NCI-H1930 (cell line): ENCODE results near the gene DHX34.

Source experiments
- DNase-seq, 2 experiments: peaks; one replicate each; lab custom pipeline; 2025; lab: John Stamatoyannopoulos, UW

The DHX34 gene

DNA sequence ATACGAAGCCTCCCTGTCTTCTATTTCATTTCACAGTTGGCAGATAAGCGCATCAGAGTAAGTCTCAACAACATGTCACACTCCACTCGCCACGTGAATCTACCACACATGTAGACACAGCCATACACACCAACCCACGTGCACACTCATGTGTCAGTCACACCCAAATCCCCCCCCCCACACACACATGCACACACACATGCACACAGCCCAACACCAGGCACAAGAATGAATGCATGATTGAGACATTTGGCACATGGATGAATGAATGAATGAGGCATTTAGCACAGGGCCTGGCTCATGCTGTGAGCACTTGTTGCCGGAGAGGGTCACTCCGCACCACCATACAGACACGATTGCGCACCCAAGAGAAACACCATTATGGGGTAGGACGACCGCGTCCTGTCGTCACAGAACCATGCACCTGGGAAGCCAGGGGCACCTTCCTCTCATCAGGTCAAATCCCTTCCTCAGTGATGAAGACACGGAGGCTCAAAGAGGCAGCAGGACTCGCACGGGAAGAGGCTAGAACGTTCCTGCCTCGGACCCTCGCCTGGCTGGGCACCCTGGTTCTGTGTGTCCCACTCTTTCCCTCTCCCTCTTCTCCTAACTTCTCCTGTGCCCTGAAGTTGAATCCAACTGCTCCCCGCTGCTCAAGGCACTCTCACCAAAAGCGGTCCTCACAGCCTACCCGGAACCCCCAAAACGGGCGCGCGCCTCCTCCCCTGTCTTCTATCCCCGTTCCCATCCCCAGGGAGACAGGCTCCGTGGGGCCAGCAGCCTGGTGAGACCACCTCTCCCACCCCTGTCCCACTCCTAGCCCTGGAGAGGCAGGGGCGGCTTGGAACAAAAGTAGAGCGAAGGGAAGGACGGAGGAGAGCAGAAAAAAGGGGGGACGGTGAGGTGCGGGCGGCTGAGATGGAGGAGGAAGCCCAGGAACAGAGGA lies 68.9 kb downstream of the DHX34 start:
- no peak for DNase-seq

DNA sequence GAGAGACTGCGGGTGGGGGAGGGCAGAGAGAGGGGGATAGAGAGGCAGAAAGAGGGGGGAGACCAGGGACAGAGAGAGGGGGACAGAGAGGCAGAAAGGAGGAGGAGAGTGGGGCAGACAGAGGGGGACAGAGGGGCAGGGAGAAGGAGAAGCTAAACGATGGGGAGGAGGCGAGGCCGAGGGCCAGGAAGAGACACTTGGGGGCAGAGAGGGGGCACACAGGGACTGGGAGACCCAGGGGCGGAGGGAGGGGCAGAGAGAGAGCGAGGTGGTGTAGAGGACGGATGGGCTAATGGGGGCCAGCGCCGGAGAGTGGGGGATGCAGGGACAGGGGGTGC lies 69.5 kb downstream of the DHX34 start:
- no peak for DNase-seq

DNA sequence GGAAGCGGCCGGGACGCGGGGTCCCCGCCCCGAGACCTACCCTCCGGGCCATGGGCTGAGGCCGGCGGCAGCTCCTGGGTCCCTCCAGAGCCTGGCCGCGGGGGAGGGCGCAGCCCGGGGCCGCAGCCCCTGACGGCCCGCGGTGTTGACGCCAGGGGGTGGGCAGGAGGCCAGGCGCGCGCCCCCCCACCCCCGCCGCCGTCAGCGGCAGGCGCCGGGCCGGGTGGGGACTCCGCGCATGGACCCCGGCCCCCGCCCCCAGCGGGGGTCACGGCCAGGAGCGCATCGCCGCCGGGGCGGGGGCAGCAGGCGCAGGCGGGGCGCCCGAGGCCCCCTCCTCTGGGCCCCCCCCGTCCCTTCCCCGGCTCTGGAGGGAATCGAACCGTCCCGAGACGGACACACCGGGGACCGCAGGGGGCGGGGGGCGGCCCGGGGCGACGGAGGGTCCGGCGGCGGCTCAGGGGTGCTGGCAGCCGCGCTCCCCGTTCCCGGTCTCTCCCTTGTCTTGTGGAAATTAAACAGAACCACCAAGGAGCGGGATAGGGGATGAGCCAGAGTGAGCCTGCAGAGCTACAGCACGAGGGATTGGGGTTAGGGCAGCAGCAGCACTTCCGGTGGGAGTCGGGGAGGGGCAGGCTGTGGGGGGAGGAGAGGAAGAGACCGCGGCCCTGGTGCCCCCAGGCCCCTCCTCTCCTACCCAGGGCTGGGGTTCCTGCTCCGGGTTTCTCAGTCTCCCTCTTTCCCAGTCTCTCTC lies 70.1 kb downstream of the DHX34 start, which contains the start of gene MEIS3:
Gene MEIS3 (minus strand): TSS at position 498 of the 754 bp plus-strand sequence. CDS start 446 bp downstream, at position 52.
- DNase-seq: no peak

DNA sequence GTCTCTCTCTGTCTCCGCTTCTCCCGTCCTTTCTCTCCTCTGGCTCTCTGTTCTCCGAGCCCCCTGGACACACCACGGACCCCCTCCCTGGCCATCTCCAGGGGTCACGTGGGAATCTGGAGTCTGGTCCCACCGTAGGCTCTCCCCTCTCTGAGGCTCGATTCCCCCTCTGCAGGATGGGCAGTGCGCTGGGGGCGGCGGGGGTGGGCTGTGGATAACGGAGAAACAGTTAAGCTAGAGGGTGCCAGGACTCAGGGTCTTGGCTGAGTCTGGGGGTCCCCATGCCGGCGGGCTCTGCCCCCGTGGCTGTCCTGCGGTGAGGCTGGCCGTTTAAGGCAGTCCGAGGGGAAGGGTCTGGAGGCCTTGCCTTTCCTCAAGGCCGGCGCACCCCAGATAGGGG lies 70.7 kb downstream of the DHX34 start:
- no peak for DNase-seq

DNA sequence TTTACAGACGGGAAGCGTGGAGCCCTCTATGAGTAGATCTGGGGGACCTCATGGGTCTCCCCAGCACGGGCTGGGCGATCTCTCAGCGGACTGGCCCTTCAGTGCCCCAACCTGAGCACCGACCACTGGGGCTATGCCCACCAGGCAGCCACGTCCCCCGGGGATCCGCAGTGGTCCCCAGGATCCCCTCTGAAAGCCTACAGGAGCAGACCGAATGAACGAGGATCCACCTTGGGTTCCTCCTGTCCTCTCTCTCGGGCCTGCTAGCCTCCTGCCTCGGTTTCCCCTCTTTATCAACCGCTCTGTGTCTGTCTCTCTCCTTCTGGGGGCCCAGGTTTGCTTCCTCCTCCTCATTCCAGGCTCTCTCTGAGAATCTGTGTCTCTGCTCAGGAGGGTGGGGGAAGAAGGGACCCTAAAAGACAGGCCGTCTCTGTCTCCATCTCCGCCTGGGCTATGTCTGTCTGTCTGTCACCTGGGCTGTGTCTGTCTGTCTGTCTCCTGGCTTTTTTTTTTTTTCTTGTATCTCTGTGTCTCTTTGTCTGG lies 72.2 kb downstream of the DHX34 start:
- no peak for DNase-seq

DNA sequence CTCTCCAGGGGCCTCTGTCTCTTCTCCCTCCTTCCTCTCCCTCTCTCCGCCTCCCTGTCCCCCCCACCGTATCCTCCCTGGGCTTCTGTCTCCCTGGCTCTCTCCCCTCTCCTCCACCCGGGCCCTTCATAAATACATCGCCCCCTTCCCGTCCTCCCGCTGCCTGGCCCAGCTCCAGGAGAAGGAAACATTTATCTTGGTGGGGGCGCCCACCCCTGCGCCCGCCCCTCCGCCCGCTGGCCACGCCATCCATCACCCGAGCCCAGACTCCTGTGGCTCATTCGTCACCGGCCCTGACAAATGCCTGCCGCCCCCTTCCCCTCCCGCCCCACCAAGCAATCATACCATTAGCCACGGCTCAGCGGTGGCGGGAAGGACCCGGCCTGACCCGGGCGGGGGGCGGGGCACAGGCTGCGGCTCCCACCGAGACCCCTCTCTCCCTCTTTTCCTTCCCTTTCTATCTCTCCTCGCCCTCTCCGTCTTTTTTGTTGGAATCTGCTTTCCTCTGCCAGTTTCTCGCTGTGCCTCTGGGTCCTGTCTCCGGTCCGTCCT lies 72.8 kb downstream of the DHX34 start:
- peak; percentile 44 to 48 for DNase-seq

DNA sequence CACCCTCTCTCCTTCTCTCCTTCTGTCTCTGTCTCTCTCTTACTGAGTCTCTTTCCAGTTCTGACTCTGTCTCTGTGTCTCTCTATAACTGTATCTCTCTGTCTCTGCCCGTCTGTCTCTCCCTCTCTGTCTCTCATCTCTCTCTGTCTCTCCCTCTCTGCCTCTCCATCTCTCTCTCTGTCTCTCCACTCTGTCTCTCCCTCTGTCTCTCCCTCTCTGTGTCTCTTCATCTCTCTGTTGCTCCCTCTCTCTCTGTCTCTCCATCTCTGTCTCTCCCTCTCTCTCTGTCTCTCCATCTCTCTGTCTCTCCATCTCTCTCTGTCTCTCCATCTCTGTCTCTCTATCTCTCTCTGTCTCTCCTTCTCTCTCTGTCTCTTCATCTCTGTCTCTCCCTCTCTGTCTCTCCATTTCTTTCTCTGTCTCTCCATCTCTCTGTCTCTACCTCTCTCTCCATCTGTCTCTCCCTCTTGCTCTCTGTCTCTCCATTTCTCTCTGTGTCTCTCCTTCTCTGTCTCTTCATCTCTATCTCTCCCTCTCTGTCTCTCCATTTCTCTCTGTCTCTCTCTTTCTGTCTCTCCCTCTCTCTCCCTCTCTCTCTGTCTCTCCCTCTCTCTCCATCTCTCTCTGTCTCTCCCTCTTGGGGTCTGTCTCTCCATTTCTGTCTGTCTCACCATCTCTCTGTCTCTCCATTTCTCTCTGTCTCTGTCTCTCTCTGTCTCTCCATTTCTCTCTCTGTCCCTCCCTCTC lies 73.5 kb downstream of the DHX34 start:
- DNase-seq: no peak

DNA sequence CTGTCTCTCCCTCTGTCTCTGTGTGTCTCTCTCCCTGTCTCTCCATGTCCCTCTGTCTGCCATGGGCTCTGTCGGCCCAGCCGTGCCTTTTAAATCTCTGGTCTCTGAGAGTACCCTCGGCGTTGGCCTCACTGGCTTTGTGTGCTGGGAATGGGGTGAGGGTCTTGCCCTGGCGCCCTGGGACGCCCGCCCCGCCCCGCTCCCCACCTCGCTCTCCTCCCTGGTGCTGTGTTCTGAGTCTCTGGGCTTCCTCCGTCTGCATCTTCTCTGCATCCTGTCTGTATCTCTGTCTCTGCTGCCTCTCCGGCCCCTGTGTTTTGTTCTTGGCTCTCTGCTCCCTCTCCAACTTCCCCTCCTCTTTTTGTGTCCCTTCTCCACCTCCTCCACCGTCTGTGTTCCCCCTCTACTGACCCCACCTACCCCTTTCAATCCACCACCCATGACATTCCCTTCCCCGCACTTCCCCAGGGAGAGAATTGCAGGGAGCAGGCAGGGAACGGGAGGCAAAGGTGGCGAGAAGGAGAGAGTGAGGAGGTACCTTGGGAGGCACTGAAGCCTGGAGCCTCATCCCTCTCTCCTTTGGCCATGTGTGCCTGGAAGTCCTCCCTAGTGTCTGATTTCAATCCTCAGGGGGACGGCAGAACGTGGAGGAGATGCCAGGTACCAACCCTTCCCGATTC lies 74.2 kb downstream of the DHX34 start:
- no peak for DNase-seq

DNA sequence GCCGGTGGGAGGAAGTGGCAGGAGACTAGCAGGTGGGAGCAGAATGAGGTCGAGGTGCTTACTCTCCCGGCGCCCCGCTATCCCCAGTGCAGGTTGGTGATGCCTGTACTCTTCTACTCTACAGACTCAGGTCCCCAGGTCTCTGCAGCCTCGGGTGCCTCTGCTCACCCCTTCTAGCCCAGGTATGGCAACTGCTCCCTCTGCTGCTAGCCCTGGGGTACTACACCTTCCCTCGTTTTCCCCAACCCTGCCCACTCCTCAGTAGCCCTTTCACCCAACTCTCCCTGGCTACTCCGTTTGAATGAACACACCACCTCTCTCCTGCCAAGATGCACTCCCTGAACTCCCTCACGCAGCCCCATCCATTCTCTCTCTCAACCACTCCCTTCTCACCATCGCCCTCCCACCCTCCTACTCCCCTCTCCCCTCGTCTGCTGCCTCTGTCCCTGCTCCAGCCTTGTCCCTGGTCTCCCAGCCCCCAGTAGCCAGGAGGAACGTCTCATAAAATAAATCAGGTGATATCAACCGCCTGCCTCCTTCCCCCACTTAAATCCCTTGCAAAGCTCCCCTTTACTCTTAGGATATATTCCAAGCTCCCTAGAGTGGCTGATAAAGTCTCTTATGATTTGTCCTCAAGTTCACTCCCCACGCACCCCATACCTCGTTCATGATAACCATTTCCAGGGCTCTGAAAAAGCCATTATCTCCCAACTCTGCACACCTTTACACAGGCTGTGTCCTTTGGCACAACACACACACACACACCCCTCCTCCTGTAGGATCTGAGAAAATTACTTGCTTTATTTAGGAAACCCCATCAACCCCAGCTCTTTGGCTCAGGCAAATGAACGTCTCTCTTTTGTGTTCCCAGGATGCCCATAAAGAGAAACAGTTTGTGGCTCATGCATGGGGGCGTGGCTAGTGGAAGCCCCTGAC lies 78.4 kb downstream of the DHX34 start:
- peak; percentile 69 to 80 for DNase-seq

DNA sequence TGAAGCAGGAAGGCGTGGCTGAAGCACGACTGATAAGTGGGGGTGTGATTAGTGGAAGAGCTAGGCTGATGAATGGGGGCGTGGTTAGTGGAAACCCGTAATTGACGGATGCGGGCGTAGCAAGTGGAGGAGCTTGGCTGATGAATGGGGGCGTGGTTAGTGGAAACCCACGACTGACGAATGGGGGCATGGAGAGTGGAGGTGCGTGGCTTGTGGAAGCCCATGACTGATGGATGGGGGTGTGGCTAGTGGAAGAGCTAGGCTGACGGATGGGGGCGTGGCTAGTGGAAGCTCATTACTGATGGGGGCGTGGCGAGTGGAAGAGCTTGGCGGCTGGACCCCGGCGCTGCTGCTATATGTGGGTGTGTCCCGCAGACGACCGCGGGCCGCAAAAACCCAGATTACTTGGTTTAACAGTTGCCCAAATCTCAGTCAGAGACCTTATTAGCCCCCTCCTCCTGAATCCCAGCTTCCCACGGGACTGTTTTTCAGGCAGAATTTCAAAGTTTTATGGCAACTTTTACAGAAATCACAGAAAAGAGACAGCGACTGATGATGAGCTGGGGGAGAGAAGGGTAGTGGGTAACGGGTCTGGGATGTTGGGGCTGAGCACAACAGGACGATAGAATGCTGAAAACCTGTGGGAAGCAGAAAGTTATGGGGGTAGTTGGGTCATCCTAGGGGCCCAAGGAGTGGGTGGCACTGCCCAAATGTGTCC lies 79.2 kb downstream of the DHX34 start:
- DNase-seq: peak; percentile 96 to 99

DNA sequence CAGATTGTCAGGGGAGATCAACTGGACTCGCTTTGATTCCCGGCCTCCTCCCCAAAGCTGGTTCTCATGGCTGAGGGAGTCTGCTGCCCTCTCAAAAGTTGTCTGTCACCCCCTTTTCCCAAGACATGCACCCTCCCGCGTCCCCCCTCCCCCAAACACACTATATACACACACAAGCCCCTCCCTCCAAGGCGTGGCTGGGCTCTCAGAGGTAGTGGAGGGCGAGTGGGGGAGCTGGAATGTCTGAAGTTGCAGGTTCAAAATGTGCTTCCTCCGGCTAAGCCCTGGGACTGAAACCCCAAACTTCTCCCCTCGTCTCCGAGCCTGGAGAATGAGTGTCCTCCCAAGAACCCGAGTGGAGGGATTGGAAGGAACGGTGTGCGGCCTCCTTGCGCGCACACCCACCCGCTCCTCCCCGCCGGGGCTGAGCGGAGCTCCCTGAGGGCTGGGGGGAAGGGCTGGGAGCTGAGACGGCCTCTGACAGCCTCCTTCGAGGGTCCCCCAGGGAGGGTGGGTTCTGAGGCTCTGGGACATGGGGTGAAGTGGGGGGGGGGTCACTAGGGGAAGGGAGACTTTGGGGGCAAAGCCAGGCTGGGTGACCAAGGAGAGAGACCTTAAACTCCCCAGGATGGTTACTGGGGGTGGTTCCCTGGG lies 80.2 kb downstream of the DHX34 start:
- no peak for DNase-seq

DNA sequence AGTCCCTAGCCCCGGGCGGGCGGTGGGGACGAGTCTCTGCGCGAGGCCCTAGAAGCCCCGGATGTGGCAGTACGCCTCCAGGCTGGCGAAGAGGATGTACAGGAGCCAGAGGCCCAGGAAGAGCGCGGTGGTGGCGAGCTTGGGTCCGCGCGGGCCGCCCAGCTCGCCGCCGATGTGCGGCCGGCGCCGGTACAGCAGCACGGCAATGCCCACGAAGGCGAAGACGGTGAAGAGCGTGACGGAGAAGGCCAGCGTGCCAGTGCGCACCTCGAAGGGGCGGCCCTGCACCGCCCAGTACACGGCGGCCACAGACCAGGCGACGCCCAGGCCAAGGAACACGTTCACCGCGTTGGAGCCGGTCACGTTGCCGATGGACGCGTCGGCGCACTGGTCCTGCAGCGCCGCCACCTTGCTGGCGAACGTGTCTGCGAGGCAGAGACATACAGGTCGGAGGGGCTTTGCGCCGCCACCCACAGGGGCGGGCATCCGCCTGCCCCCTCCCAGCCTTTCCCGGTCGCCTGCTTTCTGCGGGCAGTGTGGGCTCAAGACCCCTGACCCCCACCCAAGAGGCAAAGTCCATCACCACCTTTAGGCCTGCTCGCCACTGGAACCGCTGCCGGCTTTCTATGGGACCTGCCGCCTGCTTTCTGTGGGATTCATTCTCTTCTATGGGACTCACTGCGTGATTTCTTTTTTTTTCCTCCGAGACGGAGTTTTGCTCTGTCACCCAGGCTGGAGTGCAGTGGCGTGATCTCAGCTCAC lies 81.1 kb downstream of the DHX34 start:
- DNase-seq: no peak

DNA sequence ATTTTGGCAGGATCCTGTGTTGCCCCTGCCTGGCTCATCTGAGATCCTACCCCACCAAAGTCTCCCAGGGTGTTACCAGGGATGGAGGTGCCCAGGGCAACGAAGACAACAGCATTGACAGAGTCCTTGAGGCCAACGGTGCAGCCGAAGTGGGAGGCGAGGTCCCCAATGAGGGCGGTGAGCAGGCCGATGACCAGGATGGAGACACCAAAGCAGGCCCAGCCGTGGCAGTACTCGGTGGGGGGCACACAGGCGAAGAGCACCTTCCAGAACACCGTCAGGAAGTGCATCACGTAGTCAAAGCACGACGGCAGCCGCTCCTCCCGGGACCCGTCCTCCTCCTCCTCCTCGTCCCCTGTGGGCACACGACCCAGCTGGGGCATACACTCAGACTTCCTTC lies 83.0 kb downstream of the DHX34 start:
- no peak for DNase-seq
